H1 (cell line): ENCODE results near the gene USB1. TPM values are rescaled to one million over a fixed set of nuclear protein-coding genes. Genes with fewer than 3 reads are reported as not detected.

Source experiments
- CTCF ChIA-PET: fragments of 300-600 bp; sonication (Branson Sonifier 250); formaldehyde crosslinking; loops from one replicate; lab custom pipeline; 2021; ENCODE audit not compliant: partially characterized antibody; lab: Charles Lee
- POLR2A ChIA-PET: fragments of 300-600 bp; sonication (Branson Sonifier 250); formaldehyde crosslinking; loops from one replicate; lab custom pipeline; 2021; ENCODE audit warnings: inconsistent platforms; ENCODE audit not compliant: partially characterized antibody; lab: Charles Lee
- DNase-seq, 2 experiments: peaks; one replicate each; pipeline versions ENCODE4 v3.0.0 to v3.0.0-alpha.2; 2010 to 2022; ENCODE audit warnings: low spot score in 2 of 2, low read depth in 1 of 2, mixed read lengths in 1 of 2
- FAIRE-seq: peaks from 2 replicates; lab custom pipeline; 2011; peaks lifted over from hg19 to GRCh38; lab: Jason Lieb, UNC
- H2AFZ ChIP-seq: 2 replicates; pipeline ENCODE4 v1.8.1; 2012; ENCODE audit warnings: low read length, inconsistent platforms
- H2AK5ac ChIP-seq: 2 replicates; pipeline ENCODE4 v1.6.1; 2013; ENCODE audit warnings: low read depth, low read length
- H2BK120ac ChIP-seq: replicated peaks from 2 replicates; pipeline ENCODE3; 2013; ENCODE audit warnings: low read depth, low read length, inconsistent platforms
- H2BK12ac ChIP-seq: 2 replicates; pipeline ENCODE4 v1.6.1; 2013; ENCODE audit warnings: low read depth, low read length
- H2BK15ac ChIP-seq: 2 replicates; pipeline ENCODE4 v1.6.1; 2013; ENCODE audit warnings: low read length
- H2BK20ac ChIP-seq: 2 replicates; pipeline ENCODE4 v1.6.1; 2013; ENCODE audit warnings: low read length
- H2BK5ac ChIP-seq: 2 replicates; pipeline ENCODE4 v1.6.1; 2013; ENCODE audit warnings: low read depth, low read length
- H3K14ac ChIP-seq: 2 replicates; pipeline ENCODE4 v1.6.1; 2013; ENCODE audit warnings: inconsistent platforms; ENCODE audit not compliant: insufficient read length
- H3K18ac ChIP-seq: 2 replicates; pipeline ENCODE4 v1.6.1; 2013; ENCODE audit warnings: low read length; ENCODE audit errors: extremely low read depth
- H3K23ac ChIP-seq: 2 replicates; pipeline ENCODE4 v1.6.1; 2013; ENCODE audit warnings: inconsistent platforms; ENCODE audit not compliant: insufficient read length
- H3K23me2 ChIP-seq: 2 replicates; pipeline ENCODE4 v1.6.1; 2013; ENCODE audit warnings: low read depth, low read length
- H3K27ac ChIP-seq: 2 replicates; pipeline ENCODE4 v1.6.1; 2011; ENCODE audit warnings: low read depth, low read length, inconsistent platforms
- H3K27me3 ChIP-seq, 4 experiments: replicated peaks in 1 of 4; 1 replicate in 1 of 4; 2 replicates in 3 of 4; pipeline versions ENCODE4 v1.6.1 to v1.8.1; 2011 to 2013; ENCODE audit warnings: low read length in 3 of 4, mild to moderate bottlenecking in 3 of 4, inconsistent platforms in 2 of 4, mixed read lengths in 2 of 4, moderate library complexity in 1 of 4; ENCODE audit not compliant: control insufficient read depth in 3 of 4, insufficient read depth in 3 of 4; ENCODE audit errors: extremely low read depth in 1 of 4
- H3K36me3 ChIP-seq, 4 experiments: 2 replicates each; pipeline versions ENCODE4 v1.6.1 to v1.8.1; 2011 to 2013; ENCODE audit warnings: mild to moderate bottlenecking in 4 of 4, low read length in 3 of 4, moderate library complexity in 2 of 4, control low read depth in 1 of 4, inconsistent platforms in 1 of 4; ENCODE audit not compliant: insufficient read depth in 4 of 4, control insufficient read depth in 2 of 4
- H3K4ac ChIP-seq: replicated peaks from 2 replicates; pipeline ENCODE3; 2013; ENCODE audit warnings: low read length, low read depth, mixed read lengths, inconsistent platforms; ENCODE audit not compliant: insufficient read length
- H3K4me1 ChIP-seq, 4 experiments: replicated peaks in 1 of 4; 1 replicate in 1 of 4; 2 replicates in 3 of 4; pipeline versions ENCODE4 v1.6.1 to v1.8.1; 2011 to 2013; ENCODE audit warnings: low read length in 3 of 4, inconsistent platforms in 2 of 4, mixed read lengths in 1 of 4; ENCODE audit not compliant: insufficient read depth in 4 of 4, control insufficient read depth in 3 of 4
- H3K4me2 ChIP-seq, 2 experiments: 2 replicates each; pipeline versions ENCODE4 v1.6.1 to v1.8.1; 2011 to 2013; ENCODE audit warnings: low read depth in 2 of 2, low read length in 2 of 2, control low read depth in 1 of 2, inconsistent platforms in 1 of 2, mild to moderate bottlenecking in 1 of 2; ENCODE audit not compliant: insufficient read depth in 1 of 2
- H3K4me3 ChIP-seq, 4 experiments: fragments of 200-600, 300-600 bp in 1 of 4; sonication (generic), shearing (Covaris generic), sonication (Bioruptor Twin) in 1 of 4; 2 replicates each; pipeline versions ENCODE4 v1.5.1 to v1.8.1; 2011 to 2016; ENCODE audit warnings: low read length in 4 of 4, low read depth in 3 of 4, control low read depth in 2 of 4, inconsistent platforms in 2 of 4, mild to moderate bottlenecking in 2 of 4, mixed read lengths in 1 of 4, moderate library complexity in 1 of 4; ENCODE audit not compliant: insufficient read depth in 2 of 4; ENCODE audit errors: extremely low read depth in 1 of 4
- H3K56ac ChIP-seq: replicated peaks from 2 replicates; pipeline ENCODE3; 2013; ENCODE audit warnings: low read depth, mild to moderate bottlenecking, mixed read lengths, low read length, inconsistent platforms; ENCODE audit not compliant: insufficient read length
- H3K79me1 ChIP-seq: 2 replicates; pipeline ENCODE4 v1.6.1; 2013; ENCODE audit warnings: low read depth, low read length, control low read depth
- H3K79me2 ChIP-seq, 2 experiments: 2 replicates each; pipeline versions ENCODE4 v1.6.1 to v1.8.1; 2012 to 2013; ENCODE audit warnings: low read length in 2 of 2, mild to moderate bottlenecking in 2 of 2, inconsistent platforms in 1 of 2; ENCODE audit not compliant: insufficient read depth in 2 of 2, control insufficient read depth in 1 of 2
- H3K9ac ChIP-seq, 4 experiments: replicated peaks in 1 of 4; 1 replicate in 1 of 4; 2 replicates in 3 of 4; pipeline versions ENCODE4 v1.6.1 to v1.8.1; 2011 to 2013; ENCODE audit warnings: low read depth in 3 of 4, low read length in 3 of 4, control low read depth in 2 of 4, mild to moderate bottlenecking in 2 of 4, moderate library complexity in 2 of 4, inconsistent platforms in 1 of 4; ENCODE audit errors: extremely low read depth in 1 of 4
- H3K9me3 ChIP-seq, 2 experiments: 2 replicates each; pipeline versions ENCODE4 v1.6.1 to v1.8.1; 2012 to 2013; ENCODE audit warnings: mild to moderate bottlenecking in 2 of 2, moderate library complexity in 2 of 2, control low read depth in 1 of 2, inconsistent platforms in 1 of 2, low read depth in 1 of 2, low read length in 1 of 2, mixed read lengths in 1 of 2; ENCODE audit not compliant: insufficient read depth in 2 of 2
- H4K20me1 ChIP-seq, 2 experiments: replicated peaks in 1 of 2; 2 replicates each; pipeline versions ENCODE3 to v1.8.1; 2011 to 2013; ENCODE audit warnings: inconsistent platforms in 2 of 2, low read length in 2 of 2, mild to moderate bottlenecking in 1 of 2; ENCODE audit not compliant: insufficient read depth in 2 of 2, control insufficient read depth in 1 of 2
- H4K5ac ChIP-seq: 2 replicates; pipeline ENCODE4 v1.6.1; 2013; ENCODE audit warnings: low read length, low read depth, mixed read lengths, inconsistent platforms; ENCODE audit not compliant: insufficient read length
- H4K8ac ChIP-seq: 2 replicates; pipeline ENCODE4 v1.8.0; 2013; ENCODE audit warnings: mild to moderate bottlenecking, moderate library complexity, low read length, inconsistent platforms; ENCODE audit not compliant: insufficient read depth; ENCODE audit errors: extremely low read depth
- H4K91ac ChIP-seq: replicated peaks from 2 replicates; pipeline ENCODE3; 2013; ENCODE audit warnings: low read length, mixed read lengths, inconsistent platforms; ENCODE audit not compliant: insufficient read length
- EGR1 ChIP-seq: IDR thresholded peaks from 2 replicates; pipeline ENCODE4 v1.6.1; 2011; ENCODE audit warnings: low read depth, low read length, borderline replicate concordance
- NRF1 ChIP-seq: IDR thresholded peaks from 2 replicates; pipeline ENCODE4 v1.6.1; 2011; ENCODE audit warnings: mild to moderate bottlenecking, low read depth, low read length, improper control_type of control experiment
- PHF8 ChIP-seq: fragments of 200-600 bp; sonication (generic); conservative IDR thresholded peaks from 2 replicates; pipeline ENCODE4 v1.7.1; 2012; ENCODE audit warnings: low read depth, mild to moderate bottlenecking, inconsistent platforms, low read length, moderate library complexity
- RAD21 ChIP-seq, 2 experiments: IDR thresholded peaks in 1 of 2; conservative IDR thresholded peaks in 1 of 2; 2 replicates each; pipeline ENCODE4 v1.6.1; 2011; ENCODE audit warnings: low read depth in 2 of 2, low read length in 2 of 2, improper control_type of control experiment in 1 of 2, inconsistent platforms in 1 of 2, mild to moderate bottlenecking in 1 of 2, moderate library complexity in 1 of 2
- SP4 ChIP-seq: IDR thresholded peaks from 2 replicates; pipeline ENCODE4 v1.6.1; 2012; ENCODE audit warnings: low read length, inconsistent platforms
- TAF1 ChIP-seq: IDR thresholded peaks from 2 replicates; pipeline ENCODE4 v1.6.1; 2011; ENCODE audit warnings: mild to moderate bottlenecking, low read depth, low read length
- YY1 ChIP-seq: IDR thresholded peaks from 2 replicates; pipeline ENCODE4 v1.6.1; 2011; ENCODE audit warnings: low read depth, mild to moderate bottlenecking, low read length
- WGBS, 2 experiments: shearing (Covaris generic) in 1 of 2; methylation state at CpG; one replicate each; pipeline versions ENCODE4 v1.1.6 to v1.1.7; 2013 to 2015; ENCODE audit warnings: low lambda C conversion rate in 2 of 2, mixed read lengths in 2 of 2, inconsistent platforms in 1 of 2, low coverage in 1 of 2, missing lambda C conversion rate in 1 of 2; ENCODE audit not compliant: insufficient replicate concordance in 2 of 2, insufficient coverage in 1 of 2, insufficient read length in 1 of 2; ENCODE audit errors: extremely low coverage in 1 of 2, missing lambda C conversion rate in 1 of 2; 5-methylcytosine and 5-hydroxymethylcytosine counted together
- polyA plus RNA-seq, 7 experiments: library from polyadenylated mRNA; depleted of rRNA in 3 of 7; stranded (reverse) in 5 of 7; unstranded in 2 of 7; fragments of >200 nt in 5 of 7; fragments of 200-250 nt in 2 of 7; gene quantifications; 1 replicate in 5 of 7; 2 replicates in 1 of 7; 4 replicates in 1 of 7; pipeline versions ENCODE4 v1.2.1 to v1.2.3, GENCODE V29; 2011 to 2013; ENCODE audit warnings: missing spikeins in 2 of 7, mixed read lengths in 2 of 7
- total RNA-seq: library from RNA; stranded (reverse); fragmentation: NEBNext Ultra II Directional; extraction: Animal tissue kit (Norgen Biotek cat#: 25700); gene quantifications from 2 replicates; pipeline ENCODE4 v1.2.1, GENCODE V29; 2021

USB1 gene
- total and polyA plus RNA-seq, 2 of the 8 experiments (the other 6 are each of a cell fraction or from before 2014, with no cell fraction given): 65.4 to 75.9 TPM

DNA sequence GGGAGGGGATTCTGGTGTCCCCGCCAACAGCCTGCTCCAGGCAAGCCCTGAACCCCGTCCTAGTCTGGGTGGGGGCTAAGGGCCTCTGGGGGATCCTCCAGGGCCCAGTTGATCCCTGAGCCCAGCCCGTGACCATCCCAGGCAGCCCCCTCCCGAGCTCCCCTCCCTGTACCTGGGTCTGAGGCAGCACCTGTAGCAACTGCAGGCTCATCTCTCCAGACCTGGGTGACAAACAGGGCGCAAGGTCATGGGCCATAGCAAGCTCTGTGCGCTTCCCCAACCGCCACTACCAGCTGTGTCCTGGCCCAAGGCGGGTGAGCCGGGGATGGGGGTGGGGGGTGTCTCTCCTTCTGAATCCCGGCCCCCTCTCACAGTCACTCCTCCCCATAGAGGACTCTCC is 40.9 kb upstream of the USB1 start:
- H3K79me1 ChIP-seq: no peaks in the 10 kb centered on the region
- no peak overlapping the region for H2AK5ac ChIP-seq
- H2BK20ac ChIP-seq: no peak overlapping the region
- no peak overlapping the region for H3K56ac ChIP-seq
- no peak for DNase-seq
- H2BK15ac ChIP-seq: no peak overlapping the region
- H3K9ac ChIP-seq: no peak overlapping the region
- peaks cover 0 to 10% (median 5%) of the 10 kb centered on the region in 4 experiments; a peak in 6 of 7 replicates for H3K4me1 ChIP-seq
- no peak overlapping the region for H3K27ac ChIP-seq
- 90% methylated on average over 3 of the region's 10 CpGs; no CpG with 5 or more reads in 1 of the 2 experiments for WGBS, 2 experiments
- H2BK120ac ChIP-seq: no peak overlapping the region
- H3K18ac ChIP-seq: no peak overlapping the region
- no peaks in the 10 kb centered on the region for H3K79me2 ChIP-seq
- no peak overlapping the region for H4K91ac ChIP-seq
- ChIA-PET CTCF (interaction anchor here (1.2 to 5.6 kb wide), 3 partner anchors 16 to 53 kb away, joined by 3 to 40 read pairs (median 6); a partner anchor contains a TSS), POLR2A (no interaction called here)
- H2BK12ac ChIP-seq: no peak overlapping the region
- no peak for FAIRE-seq
- H4K5ac ChIP-seq: no peak overlapping the region
- no peaks in the 10 kb centered on the region for H4K20me1 ChIP-seq
- no peaks in the 10 kb centered on the region for H3K27me3 ChIP-seq
- H3K14ac ChIP-seq: no peak overlapping the region
- no peak overlapping the region for H3K4ac ChIP-seq
- H3K4me3 ChIP-seq: no peak overlapping the region
- no peak overlapping the region for H3K4me2 ChIP-seq
- no peak overlapping the region for H3K23ac ChIP-seq
- H3K9me3 ChIP-seq: no peaks in the 10 kb centered on the region
- no peak overlapping the region for H2BK5ac ChIP-seq
- H2AFZ ChIP-seq: no peak overlapping the region
- no peaks in the 10 kb centered on the region for H3K36me3 ChIP-seq
- TF ChIP-seq TAF1: no peak
- TF ChIP-seq RAD21 (IDR thresholded peaks at IDR 0.05 in 1 of 2, conservative IDR thresholded peaks at IDR 0.05 in 1 of 2; ENCODE audit: low read depth in 2 of 2, low read length in 2 of 2): no peak
- no peak for TF ChIP-seq SP4
- no peak for TF ChIP-seq YY1
- no peak for TF ChIP-seq NRF1
- no peak for TF ChIP-seq EGR1
- TF ChIP-seq PHF8: no peak
- no peak overlapping the region for H4K8ac ChIP-seq
- no peaks in the 10 kb centered on the region for H3K23me2 ChIP-seq
